ENCODE results near the gene ITGA3.

Gene ITGA3

DNA sequence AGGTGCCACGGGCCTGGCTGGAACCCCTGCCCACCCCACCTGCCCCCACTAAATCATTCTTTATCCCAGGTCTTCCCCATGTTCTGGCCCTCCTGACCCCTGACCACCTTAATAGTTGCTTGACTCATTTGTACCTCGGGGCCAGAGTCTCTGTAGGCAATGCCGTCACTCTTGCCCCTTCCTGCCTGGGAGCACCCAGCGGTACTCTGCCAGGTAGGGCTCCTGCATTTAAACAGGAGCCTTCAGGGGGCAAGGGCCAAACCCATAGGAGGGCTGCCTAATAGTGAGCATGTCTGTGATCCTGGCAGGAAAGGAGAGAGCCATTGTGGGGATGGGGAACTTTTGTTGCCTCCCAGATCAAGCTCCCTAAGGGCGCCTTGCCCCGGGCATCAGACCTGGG, 8.8 kb upstream of the ITGA3 start:
- H3K79me2 ChIP-seq (ENCODE audit: control insufficient read depth, insufficient read depth, low read length), result no peaks in the 10 kb centered on the region
- DNase-seq, result no peak
- H3K9ac ChIP-seq (ENCODE audit: low read length), result no peak overlapping the region
- no peak overlapping the region for H4K5ac ChIP-seq (ENCODE audit: low read length)
- no peak overlapping the region for H2BK15ac ChIP-seq (replicated peaks; ENCODE audit: low read depth)
- no peak overlapping the region for H3K4me2 ChIP-seq (ENCODE audit: low read length)
- H3K23ac ChIP-seq (ENCODE audit: low read length), result no peak overlapping the region
- H3K4me3 ChIP-seq (ENCODE audit: low read length), result no peak overlapping the region
- no CpG with 5 or more reads among the region's 6 CpGs for WGBS (ENCODE audit: extremely low coverage, insufficient coverage, low lambda C conversion rate)
- H3K79me1 ChIP-seq (ENCODE audit: low read length), result no peaks in the 10 kb centered on the region
- no peak overlapping the region for H2BK5ac ChIP-seq (ENCODE audit: low read length)
- no peak overlapping the region for H3K27ac ChIP-seq (ENCODE audit: low read depth, low read length)
- no peak overlapping the region for H2AK5ac ChIP-seq (ENCODE audit: low read length)
- H4K8ac ChIP-seq (ENCODE audit: low read depth, low read length), result no peak overlapping the region
- no peak overlapping the region for H3K4ac ChIP-seq (ENCODE audit: low read depth, low read length)
- H2BK120ac ChIP-seq (ENCODE audit: low read depth, low read length), result no peak overlapping the region
- no peak overlapping the region for H3K18ac ChIP-seq (ENCODE audit: low read length)
- no peaks in the 10 kb centered on the region for H3K36me3 ChIP-seq (ENCODE audit: control insufficient read depth, insufficient read depth, low read length)
- no peak overlapping the region for H3K56ac ChIP-seq (ENCODE audit: low read length)
- no peaks in the 10 kb centered on the region for H3K27me3 ChIP-seq (ENCODE audit: insufficient read depth, low read length, poor library complexity)
- H3K4me1 ChIP-seq (ENCODE audit: control insufficient read depth, low read depth, low read length), result peaks cover 14% of the 10 kb centered on the region

DNA sequence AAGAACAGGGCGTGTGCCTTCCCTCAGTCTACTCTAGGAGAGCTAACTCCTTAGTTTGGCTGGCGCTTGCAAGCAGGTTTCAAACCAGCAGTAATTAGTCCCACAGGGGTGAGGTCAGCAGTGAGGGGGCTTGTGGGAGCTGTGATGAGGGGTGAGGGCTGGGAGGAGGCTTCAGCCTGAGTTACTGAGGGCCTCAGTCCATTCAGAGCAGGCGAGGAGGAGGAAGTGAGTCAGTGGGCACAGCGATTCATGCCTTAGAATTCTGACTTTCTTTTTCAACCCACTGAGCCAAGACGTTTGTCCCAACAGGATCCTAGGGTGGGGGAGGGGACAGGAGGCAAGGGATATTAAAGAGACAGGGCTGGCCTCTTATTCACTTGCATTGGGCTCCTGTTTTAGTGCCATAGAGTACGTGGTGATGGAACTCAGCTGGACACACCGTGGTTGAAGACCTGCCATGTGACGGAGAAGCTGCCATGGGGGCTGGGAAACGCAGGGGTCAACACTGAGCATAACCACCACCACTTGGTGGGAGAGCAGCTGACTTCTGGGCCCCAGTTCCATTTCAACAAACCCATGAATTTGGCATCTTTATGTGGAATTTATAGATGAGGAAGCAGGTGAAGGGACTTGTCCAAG, 8.3 kb upstream of the ITGA3 start:
- no peak overlapping the region for H3K4me2 ChIP-seq (ENCODE audit: low read length)
- H2BK120ac ChIP-seq (ENCODE audit: low read depth, low read length), result no peak overlapping the region
- H3K4me1 ChIP-seq (ENCODE audit: control insufficient read depth, low read depth, low read length), result peaks cover 15% of the 10 kb centered on the region
- no peak overlapping the region for H3K4me3 ChIP-seq (ENCODE audit: low read length)
- peak overlapping the region; percentile 19 for H3K27ac ChIP-seq (ENCODE audit: low read depth, low read length)
- H3K23ac ChIP-seq (ENCODE audit: low read length), result no peak overlapping the region
- H3K36me3 ChIP-seq (ENCODE audit: control insufficient read depth, insufficient read depth, low read length), result no peaks in the 10 kb centered on the region
- H4K8ac ChIP-seq (ENCODE audit: low read depth, low read length), result no peak overlapping the region
- no CpG with 5 or more reads among the region's 9 CpGs for WGBS (ENCODE audit: extremely low coverage, insufficient coverage, low lambda C conversion rate)
- H3K79me1 ChIP-seq (ENCODE audit: low read length), result no peaks in the 10 kb centered on the region
- no peak overlapping the region for H3K4ac ChIP-seq (ENCODE audit: low read depth, low read length)
- H3K79me2 ChIP-seq (ENCODE audit: control insufficient read depth, insufficient read depth, low read length), result no peaks in the 10 kb centered on the region
- no peak overlapping the region for H4K5ac ChIP-seq (ENCODE audit: low read length)
- no peaks in the 10 kb centered on the region for H3K27me3 ChIP-seq (ENCODE audit: insufficient read depth, low read length, poor library complexity)
- H2AK5ac ChIP-seq (ENCODE audit: low read length), result no peak overlapping the region
- no peak overlapping the region for H3K9ac ChIP-seq (ENCODE audit: low read length)
- H3K18ac ChIP-seq (ENCODE audit: low read length), result no peak overlapping the region
- no peak overlapping the region for H3K56ac ChIP-seq (ENCODE audit: low read length)
- no peak overlapping the region for H2BK15ac ChIP-seq (replicated peaks; ENCODE audit: low read depth)
- DNase-seq, result peak; percentile 66
- H2BK5ac ChIP-seq (ENCODE audit: low read length), result no peak overlapping the region

DNA sequence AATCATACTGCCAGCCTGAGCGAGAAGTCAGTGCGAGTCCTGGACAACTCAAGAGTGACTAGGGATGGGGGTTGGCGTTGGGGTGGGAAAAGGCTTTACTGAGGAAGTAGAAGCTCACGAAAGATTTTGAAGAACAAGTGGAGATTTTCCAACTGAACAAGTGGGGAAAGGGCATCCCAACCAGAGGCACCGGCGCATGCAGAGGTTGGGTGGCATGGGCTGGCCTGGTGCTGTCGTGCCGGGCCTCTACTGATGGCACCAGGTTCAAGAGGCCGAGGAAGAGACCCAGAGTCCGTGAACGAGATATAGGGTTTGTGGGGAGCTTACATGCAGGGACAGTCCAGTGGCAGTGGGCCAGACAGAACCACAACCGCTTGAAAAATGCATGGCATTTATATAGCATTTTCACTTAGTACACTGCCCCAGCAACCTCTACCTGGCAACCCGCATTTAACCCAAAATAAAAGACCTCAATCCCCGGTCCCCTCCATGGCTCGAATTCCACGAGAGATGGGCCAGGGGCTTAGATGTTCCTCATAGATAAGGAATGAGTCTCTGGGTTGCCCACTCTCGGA, 7.7 kb upstream of the ITGA3 start:
- no CpG with 5 or more reads among the region's 17 CpGs for WGBS (ENCODE audit: extremely low coverage, insufficient coverage, low lambda C conversion rate)
- H2BK120ac ChIP-seq (ENCODE audit: low read depth, low read length), result no peak overlapping the region
- peaks cover 20% of the 10 kb centered on the region for H3K4me1 ChIP-seq (ENCODE audit: control insufficient read depth, low read depth, low read length)

GRCh38 chr17:50048988-50049387, 6.9 kb upstream of the ITGA3 start:
- H3K4me2 ChIP-seq (ENCODE audit: low read length), result no peak overlapping the region
- no peak overlapping the region for H4K5ac ChIP-seq (ENCODE audit: low read length)
- no peak overlapping the region for H3K4ac ChIP-seq (ENCODE audit: low read depth, low read length)
- no peak overlapping the region for H2BK5ac ChIP-seq (ENCODE audit: low read length)
- no peaks in the 10 kb centered on the region for H3K36me3 ChIP-seq (ENCODE audit: control insufficient read depth, insufficient read depth, low read length)
- no peak overlapping the region for H3K4me3 ChIP-seq (ENCODE audit: low read length)
- H3K79me1 ChIP-seq (ENCODE audit: low read length), result no peaks in the 10 kb centered on the region
- no peak overlapping the region for H3K56ac ChIP-seq (ENCODE audit: low read length)
- no peak overlapping the region for H2AK5ac ChIP-seq (ENCODE audit: low read length)
- WGBS (ENCODE audit: extremely low coverage, insufficient coverage, low lambda C conversion rate), result no CpG with 5 or more reads among the region's 4 CpGs
- H3K23ac ChIP-seq (ENCODE audit: low read length), result no peak overlapping the region
- H3K27me3 ChIP-seq (ENCODE audit: insufficient read depth, low read length, poor library complexity), result no peaks in the 10 kb centered on the region
- H3K4me1 ChIP-seq (ENCODE audit: control insufficient read depth, low read depth, low read length), result peaks cover 23% of the 10 kb centered on the region
- H4K8ac ChIP-seq (ENCODE audit: low read depth, low read length), result no peak overlapping the region
- no peaks in the 10 kb centered on the region for H3K79me2 ChIP-seq (ENCODE audit: control insufficient read depth, insufficient read depth, low read length)
- no peak for DNase-seq
- no peak overlapping the region for H2BK15ac ChIP-seq (replicated peaks; ENCODE audit: low read depth)
- no peak overlapping the region for H2BK120ac ChIP-seq (ENCODE audit: low read depth, low read length)
- H3K9ac ChIP-seq (ENCODE audit: low read length), result no peak overlapping the region
- no peak overlapping the region for H3K27ac ChIP-seq (ENCODE audit: low read depth, low read length)
- no peak overlapping the region for H3K18ac ChIP-seq (ENCODE audit: low read length)

More for the DNA sequence above, 7.7 kb upstream of the ITGA3 start:
- Histone ChIP-seq H3K18ac (ENCODE audit: low read length) (no peak overlapping the region), H3K79me1 (ENCODE audit: low read length) (no peaks in the 10 kb centered on the region), H3K79me2 (ENCODE audit: control insufficient read depth, insufficient read depth, low read length) (no peaks in the 10 kb centered on the region), H3K27me3 (ENCODE audit: insufficient read depth, low read length, poor library complexity) (no peaks in the 10 kb centered on the region), H2AK5ac (ENCODE audit: low read length) (no peak overlapping the region), H2BK15ac (replicated peaks; ENCODE audit: low read depth) (no peak overlapping the region), H3K36me3 (ENCODE audit: control insufficient read depth, insufficient read depth, low read length) (no peaks in the 10 kb centered on the region), H4K5ac (ENCODE audit: low read length) (no peak overlapping the region), H3K9ac (ENCODE audit: low read length) (no peak overlapping the region), H3K4me2 (ENCODE audit: low read length) (no peak overlapping the region), H3K56ac (ENCODE audit: low read length) (no peak overlapping the region), H2BK5ac (ENCODE audit: low read length) (no peak overlapping the region), H3K4ac (ENCODE audit: low read depth, low read length) (no peak overlapping the region), H4K8ac (ENCODE audit: low read depth, low read length) (no peak overlapping the region), H3K23ac (ENCODE audit: low read length) (no peak overlapping the region), H3K4me3 (ENCODE audit: low read length) (no peak overlapping the region), H3K27ac (ENCODE audit: low read depth, low read length) (no peak overlapping the region)
- no peak for DNase-seq

DNA sequence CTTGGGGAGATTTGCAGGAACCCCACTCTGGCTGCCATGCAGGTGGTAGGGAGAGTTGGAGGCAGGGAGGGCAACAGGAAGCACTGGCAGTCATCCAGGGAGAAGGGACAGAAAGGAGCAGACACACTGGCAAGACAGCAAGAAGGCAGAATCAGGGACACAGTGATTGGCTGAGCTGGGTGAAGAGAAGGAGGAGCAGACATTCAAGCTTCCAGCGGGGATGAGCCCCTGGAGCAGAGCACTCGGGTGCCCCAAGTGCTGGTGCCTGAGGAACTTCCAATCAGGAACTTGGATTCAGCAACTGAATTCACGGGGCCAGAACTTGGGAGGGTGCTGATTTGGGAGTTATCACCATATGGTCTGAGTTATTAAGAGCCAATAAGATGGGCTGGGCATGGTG, 6.3 kb upstream of the ITGA3 start:
- Histone ChIP-seq H3K4ac (ENCODE audit: low read depth, low read length) (no peak overlapping the region), H3K36me3 (ENCODE audit: control insufficient read depth, insufficient read depth, low read length) (no peaks in the 10 kb centered on the region)

More for the DNA sequence above, 6.3 kb upstream of the ITGA3 start:
- no peak overlapping the region for H2BK15ac ChIP-seq (replicated peaks; ENCODE audit: low read depth)
- no peak overlapping the region for H2BK5ac ChIP-seq (ENCODE audit: low read length)
- peaks cover 23% of the 10 kb centered on the region for H3K4me1 ChIP-seq (ENCODE audit: control insufficient read depth, low read depth, low read length)
- H4K8ac ChIP-seq (ENCODE audit: low read depth, low read length), result no peak overlapping the region
- no peaks in the 10 kb centered on the region for H3K79me2 ChIP-seq (ENCODE audit: control insufficient read depth, insufficient read depth, low read length)
- H3K4me3 ChIP-seq (ENCODE audit: low read length), result no peak overlapping the region
- H3K9ac ChIP-seq (ENCODE audit: low read length), result no peak overlapping the region
- no peak overlapping the region for H3K18ac ChIP-seq (ENCODE audit: low read length)
- H3K27ac ChIP-seq (ENCODE audit: low read depth, low read length), result no peak overlapping the region
- H3K27me3 ChIP-seq (ENCODE audit: insufficient read depth, low read length, poor library complexity), result no peaks in the 10 kb centered on the region
- H3K56ac ChIP-seq (ENCODE audit: low read length), result no peak overlapping the region
- H3K4me2 ChIP-seq (ENCODE audit: low read length), result no peak overlapping the region
- peak overlapping the region; percentile 77 for H2AK5ac ChIP-seq (ENCODE audit: low read length)
- no peaks in the 10 kb centered on the region for H3K79me1 ChIP-seq (ENCODE audit: low read length)
- no peak overlapping the region for H2BK120ac ChIP-seq (ENCODE audit: low read depth, low read length)
- no peak overlapping the region for H3K23ac ChIP-seq (ENCODE audit: low read length)
- H4K5ac ChIP-seq (ENCODE audit: low read length), result no peak overlapping the region
- WGBS (ENCODE audit: extremely low coverage, insufficient coverage, low lambda C conversion rate), result no CpG with 5 or more reads among the region's 3 CpGs
- DNase-seq, result no peak

Measured in mesendoderm (in vitro differentiated cells).